ENCODE data around the gene SLC35E3.
"Not testable (repeated sequence)": the region's sequence is repeated elsewhere in the genome, so short reads cannot be mapped to it uniquely, and the experiment has no call there.

The SLC35E3 gene

DNA sequence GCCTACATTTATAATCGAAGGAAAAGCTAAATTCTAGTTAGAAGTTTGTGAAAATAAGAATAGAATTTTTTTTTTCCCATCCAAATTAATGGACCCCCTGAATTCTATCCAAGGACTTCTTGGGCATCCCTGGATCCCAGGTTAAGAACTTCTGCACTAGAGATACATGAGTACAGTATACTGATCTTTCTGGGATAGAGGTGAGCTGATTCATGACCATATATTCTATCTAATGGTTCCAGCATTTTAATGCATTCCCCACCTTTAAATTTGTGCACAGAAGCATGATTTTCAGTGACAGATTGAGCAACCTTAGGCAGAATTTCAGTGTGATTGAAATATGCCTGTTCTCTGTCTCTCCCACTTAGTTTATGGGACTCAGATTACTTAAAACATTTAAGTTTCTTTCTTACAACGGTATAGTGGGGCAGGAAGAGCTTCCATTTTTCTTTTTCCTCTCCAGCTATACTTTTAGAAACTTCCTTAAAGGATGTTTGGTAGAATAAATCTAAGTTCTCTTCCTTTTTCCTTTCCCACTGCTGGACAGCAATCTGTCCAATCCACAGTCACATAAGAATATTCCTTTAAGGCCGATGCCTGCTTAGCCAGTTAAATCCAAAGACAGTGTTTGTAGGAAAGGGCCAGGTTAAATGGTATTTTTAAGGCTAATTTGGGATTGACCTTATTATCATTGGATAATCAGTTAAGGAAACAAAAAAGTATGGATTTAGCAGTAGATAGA, 68.7 kb downstream of the SLC35E3 start:
- DNase-seq = no peak

DNA sequence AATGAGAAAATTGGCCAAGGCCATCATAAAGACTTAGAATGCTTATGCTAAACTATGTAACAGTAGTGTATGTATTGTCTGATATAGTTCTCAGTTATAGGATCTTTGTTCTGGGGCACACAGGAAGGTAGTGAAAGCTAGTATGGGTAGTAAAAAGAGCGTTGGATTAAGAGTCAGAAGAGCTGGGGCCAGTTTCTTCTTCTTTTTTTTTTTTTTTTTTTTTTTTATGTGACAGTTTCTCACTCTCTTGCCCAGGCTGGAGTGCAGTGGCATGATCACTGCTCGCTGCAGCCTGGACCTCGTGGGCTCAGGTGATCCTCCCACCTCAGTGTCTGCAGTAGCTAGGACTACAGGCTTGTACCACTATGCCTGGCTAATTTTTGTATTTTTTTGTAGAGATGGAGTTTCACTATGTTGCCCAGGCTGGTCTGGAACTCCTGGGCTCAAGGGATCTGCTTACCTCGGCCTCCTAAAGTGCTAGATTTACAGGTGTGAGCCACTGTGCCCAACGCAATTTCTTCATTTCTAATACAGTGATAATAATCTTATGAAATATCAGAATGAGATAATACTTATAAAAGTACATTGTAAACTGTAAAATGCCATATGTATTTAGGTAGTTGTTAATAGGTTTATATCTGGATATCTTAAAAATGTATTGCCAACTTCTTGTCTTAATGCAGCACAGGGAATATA, 69.4 kb downstream of the SLC35E3 start:
- no peak for DNase-seq

DNA sequence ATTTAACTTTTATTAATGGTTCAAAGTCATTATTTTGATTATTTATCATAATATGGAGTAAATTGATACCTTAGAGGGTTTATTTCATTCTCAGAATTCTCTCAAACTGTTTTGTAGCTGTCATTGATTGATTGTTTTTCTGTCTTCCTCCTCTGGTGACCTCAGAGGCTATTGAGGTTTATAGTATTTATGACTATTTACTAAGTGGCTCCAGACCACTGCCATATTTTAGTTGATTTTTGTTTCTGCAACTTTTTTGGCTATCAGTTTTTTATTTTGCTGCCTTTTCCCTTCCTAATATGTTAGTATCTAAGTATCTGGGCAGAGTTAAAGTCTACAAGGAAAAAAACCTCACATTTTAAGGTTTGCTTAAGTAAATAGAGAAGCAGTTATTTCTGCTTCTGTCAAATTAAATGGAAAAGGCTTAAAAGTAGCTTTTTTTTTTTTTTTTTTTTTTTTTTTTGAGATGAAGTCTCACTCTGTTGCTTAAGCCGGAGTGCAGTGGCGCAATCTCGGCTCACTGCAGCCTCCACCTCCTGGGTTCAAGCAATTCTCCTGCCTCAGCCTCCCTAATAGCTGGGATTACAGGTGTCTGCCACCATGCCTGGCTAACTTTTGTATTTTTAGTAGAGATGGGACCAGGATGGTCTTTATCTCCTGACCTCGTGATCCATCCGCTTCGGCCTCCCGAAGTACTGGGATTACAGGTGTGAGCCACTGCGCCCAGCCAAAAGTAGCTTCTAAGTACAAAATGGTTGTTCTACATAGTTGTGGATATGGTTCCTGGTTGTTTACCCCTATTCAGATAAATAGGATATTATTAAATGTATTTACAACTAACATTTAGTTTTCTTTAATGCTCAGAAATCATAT, 70.2 kb downstream of the SLC35E3 start:
- no peak for DNase-seq

DNA sequence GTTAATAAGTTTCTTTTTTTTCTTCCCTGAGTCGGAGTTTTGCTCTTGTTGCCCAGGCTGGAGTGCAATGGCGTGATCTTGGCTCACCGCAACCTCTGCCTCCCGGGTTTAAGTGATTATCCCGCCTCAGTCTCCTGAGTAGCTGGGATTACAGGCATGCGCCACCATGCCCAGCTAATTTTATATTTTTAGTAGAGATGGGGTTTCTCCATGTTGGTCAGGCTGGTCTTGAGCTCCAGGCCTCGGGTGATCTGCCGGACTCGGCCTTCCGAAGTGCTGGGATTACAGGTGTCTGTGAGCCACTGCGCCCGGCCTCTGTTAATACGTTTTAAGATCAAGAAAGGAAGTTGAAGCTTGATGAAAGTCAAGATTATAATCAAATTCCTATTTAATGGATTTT, 73.5 kb downstream of the SLC35E3 start:
- not testable (repeated sequence) for DNase-seq

DNA sequence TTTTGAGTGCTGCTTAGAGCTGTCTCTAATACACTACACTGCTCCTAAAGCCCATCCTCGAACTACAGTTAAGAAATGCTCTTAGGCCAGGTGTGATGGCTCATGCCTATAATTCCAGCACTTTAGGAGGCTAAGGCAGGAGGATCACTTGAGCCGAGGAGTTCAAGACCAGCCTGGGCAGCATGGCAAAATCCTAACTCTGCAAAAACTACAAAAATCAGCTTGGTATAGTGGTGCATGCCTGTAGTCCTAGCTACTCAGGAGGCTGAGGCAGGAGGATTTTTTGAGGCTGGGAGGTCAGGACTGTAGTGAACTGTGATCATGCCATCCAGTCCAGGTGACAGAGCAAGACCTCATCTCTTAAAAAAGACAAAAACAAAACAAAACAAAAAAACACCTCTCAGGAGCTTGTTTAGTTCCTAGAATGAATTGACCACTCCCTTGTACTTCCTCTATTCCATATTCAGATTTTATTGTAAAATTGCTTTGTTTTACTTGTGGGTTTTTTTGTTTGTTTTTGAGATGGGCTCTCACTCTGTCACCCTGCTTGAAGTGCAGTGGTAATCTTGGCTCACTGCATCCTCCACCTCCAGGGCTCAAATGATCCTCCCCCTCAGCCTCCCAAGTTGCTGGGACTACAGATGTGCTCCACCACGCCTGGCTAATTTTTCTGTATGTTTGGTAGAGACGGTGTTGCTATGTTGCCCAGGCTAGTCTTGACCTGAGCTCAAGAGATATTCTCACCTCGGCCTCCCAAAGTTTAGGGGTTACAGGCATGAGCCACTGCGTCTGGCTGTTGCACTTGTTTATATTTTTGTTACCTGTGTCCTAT, 75.6 kb downstream of the SLC35E3 start:
- DNase-seq = no peak

DNA sequence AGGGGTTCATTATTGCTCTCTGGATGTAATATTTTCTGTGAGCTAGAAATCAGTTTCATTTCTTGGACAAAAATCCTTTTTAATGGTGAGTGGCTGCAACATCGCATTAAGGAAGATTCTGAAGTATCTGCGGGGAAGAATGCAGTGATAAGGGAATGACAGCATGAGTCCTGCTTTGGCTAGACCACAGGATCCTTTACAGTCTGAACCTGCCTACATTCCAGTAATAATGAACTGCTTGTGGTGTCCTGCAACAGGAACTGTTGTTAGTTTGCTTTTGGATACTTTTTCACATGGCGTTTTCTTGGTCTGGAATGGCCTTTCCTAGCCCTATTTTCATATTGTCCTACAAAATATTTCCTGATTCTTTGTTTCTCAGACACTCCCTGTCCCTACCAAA, 77.7 kb downstream of the SLC35E3 start:
- DNase-seq = no peak

DNA sequence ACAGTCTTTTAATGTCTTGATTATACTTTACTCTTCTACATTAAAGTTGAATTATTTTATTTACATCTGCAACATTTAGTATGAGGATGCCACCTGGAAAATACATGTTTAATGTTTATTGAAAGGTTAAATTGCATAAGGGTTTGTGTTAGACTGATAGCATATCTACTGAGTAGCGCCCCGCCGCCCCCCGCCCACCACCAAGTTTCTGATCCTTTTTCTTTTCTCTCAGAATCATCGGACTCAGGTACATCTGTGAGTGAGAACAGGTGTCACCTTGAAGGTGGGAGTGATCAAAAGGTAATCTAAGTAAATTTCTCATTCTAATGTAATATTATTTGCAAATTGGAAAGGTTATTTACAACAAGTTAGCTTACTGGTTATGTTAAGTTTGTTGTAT, 78.2 kb downstream of the SLC35E3 start:
- DNase-seq = no peak

DNA sequence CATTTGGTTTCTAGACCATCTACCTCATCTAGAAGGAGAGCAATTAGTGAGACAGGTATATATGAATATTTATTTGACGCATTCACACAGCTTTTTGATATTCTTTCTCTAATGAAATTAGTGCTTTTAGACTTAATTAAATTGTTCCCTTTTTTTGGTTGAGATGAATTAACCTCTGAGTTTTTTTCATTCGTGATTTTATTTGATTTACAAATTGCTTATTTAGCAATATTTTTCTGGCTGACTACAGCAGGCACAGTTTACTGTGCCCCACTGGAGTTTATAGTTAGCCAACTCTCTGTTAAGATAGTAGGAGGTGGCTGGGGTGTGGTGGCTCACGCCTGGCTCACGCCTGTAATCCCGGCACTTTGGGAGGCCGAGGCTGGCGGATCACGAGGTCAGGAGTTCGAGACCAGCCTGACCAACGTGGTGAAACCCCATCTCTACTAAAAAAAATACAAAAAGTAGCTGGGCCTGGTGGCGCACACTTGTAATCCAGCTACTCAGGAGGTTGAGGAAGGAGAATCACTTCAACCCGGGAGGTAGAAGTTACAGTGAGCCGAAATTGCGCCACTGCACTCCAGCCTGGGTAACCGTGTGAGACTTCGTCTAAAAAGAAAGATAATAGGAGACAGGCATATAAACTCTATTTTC, 78.7 kb downstream of the SLC35E3 start:
- no peak for DNase-seq

DNA sequence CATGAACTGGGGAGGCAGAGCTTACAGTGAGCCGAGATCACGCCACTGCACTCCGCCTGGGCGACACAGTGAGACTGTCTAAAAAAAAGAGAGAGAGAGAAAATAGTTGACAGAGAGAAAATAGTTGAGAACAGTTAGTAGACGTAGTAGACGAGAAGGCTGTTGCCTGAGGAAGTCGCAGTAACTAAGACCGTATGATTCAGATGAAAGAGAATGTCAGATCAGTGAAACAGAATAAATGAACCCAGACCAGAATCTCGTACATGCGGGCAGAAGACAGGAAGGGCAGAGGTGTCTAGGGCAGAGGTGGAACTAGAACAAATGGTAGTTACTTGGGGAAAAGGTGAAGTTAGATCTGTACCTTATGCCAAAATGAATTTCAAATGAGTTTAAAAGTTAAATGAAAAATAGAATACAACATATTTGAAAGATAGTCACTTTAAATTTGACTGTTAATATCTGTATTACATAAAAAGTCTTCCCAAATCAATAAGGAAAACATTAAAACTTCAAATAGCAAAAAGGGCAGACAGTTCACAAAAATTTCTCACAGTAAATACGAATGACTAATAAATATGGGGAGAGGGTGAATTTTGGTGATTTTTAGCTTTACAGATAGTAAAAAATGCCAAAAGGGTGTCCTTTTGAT, 79.7 kb downstream of the SLC35E3 start:
- no peak for DNase-seq

DNA sequence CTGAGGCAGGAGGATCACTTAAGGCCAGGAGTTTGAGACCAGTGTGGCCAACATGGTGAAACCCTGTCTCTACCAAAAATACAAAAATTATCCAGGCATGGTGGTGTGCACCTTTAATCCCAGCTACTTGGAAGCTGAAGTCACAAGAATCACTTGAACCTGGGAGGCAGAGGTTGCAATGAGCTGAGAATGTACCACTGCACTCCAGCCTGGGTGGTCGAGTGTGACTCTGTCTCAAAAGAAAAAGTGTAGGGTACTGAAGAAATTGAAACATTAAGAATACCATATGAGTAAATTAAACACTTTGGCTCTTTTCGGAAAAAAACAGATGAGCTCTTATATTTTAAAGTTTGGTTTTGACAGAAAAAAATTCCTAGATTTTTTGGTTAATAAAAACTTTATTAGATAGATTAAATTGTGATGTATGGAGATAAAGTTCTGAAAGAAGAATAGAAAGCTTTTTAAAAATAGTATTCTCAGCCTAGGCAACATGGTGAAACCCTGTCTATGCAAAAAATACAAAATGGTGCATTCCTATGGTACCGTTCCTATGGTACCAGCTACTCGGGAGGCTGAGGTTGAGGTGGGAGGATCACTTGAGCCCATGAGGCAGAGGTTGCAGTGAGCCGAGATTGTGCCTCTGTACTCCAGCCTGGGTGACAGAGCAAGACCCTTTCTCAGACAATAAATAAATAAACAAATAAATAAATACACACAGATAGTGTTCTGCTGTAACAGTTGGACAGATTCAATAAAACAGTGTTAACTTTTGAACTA, 82.1 kb downstream of the SLC35E3 start:
- DNase-seq = no peak

DNA sequence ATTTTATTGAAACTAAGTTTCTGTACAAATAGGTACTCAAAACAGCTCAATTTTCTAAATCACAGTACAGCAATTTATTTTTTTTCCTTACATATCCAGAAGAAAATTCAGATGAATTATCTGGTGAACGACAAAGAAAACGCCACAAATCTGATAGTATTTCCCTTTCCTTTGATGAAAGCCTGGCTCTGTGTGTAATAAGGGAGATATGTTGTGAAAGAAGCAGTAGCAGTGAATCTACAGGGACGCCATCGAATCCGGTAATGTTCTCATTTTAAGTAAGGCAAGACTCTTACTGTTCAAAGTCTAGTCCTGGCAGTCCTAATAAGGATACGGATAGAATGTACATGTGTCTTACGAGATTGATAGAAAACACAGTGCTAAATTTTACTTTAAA, 82.7 kb downstream of the SLC35E3 start:
- DNase-seq = no peak

All from NCI-H1436 treated with DMSO at 0.1 percent for 48 hours (cell line).